GM12878 (cell line): ENCODE results near the gene MTA3. TPM values are rescaled to one million over a fixed set of nuclear protein-coding genes. Genes with fewer than 3 reads are reported as not detected.
A peak's percentile ranks its signal among the peaks of the same experiment; 100 is the strongest.

Source experiments
- ATAC-seq: fragments of 200-7000 bp; cut with Tn5 transposase; 3 replicates; pipeline ENCODE4 v1.9.1; 2020; ENCODE audit warnings: mild to moderate bottlenecking, moderate library complexity
- BruUV-seq: library from RNA; stranded (reverse); fragments of 400-500 nt; replicated peaks from 2 replicates; lab custom pipeline; 2021; lab: Mats Ljungman, UMichigan
- CTCF ChIA-PET: fragments of 300-600 bp; sonication (Branson Sonifier 250); formaldehyde crosslinking; extraction: SDS; loops from one replicate; lab custom pipeline; 2021; ENCODE audit warnings: inconsistent platforms; lab: Yijun Ruan, JAX
- POLR2A ChIA-PET: fragments of 350-600 bp; formaldehyde crosslinking; extraction: SDS; loops from one replicate; lab custom pipeline; 2021; ENCODE audit warnings: inconsistent platforms; lab: Charles Lee
- RAD21 ChIA-PET: fragments of 300-600 bp; sonication (Branson Sonifier 250); formaldehyde crosslinking; loops from one replicate; lab custom pipeline; 2023; ENCODE audit warnings: antibody characterized with exemption; ENCODE audit not compliant: unreplicated experiment; lab: Charles Lee
- SMC1A ChIA-PET: fragments of 300-600 bp; sonication (Branson Sonifier 250); formaldehyde crosslinking; loops from one replicate; lab custom pipeline; 2023; ENCODE audit not compliant: unreplicated experiment, uncharacterized antibody; lab: Charles Lee
- DNase-seq: peaks from one replicate; pipeline ENCODE4 v3.0.0-alpha.2; 2011; ENCODE audit warnings: low read depth, low spot score
- FAIRE-seq: peaks from 3 replicates; lab custom pipeline; 2011; peaks lifted over from hg19 to GRCh38; lab: Jason Lieb, UNC
- H2AFZ ChIP-seq: 2 replicates; pipeline ENCODE4 v1.6.0; 2011; ENCODE audit warnings: low read depth, low read length, control low read depth; ENCODE audit not compliant: control insufficient read depth
- H3K27ac ChIP-seq: 2 replicates; pipeline ENCODE4 v1.5.1; 2011; ENCODE audit warnings: control low read depth; ENCODE audit not compliant: control insufficient read depth, insufficient read depth
- H3K27me3 ChIP-seq, 2 experiments: replicated peaks in 1 of 2; 2 replicates each; pipeline versions ENCODE4 v1.6.0 to v1.6.1; 2011; ENCODE audit warnings: low read length in 1 of 2; ENCODE audit not compliant: control insufficient read depth in 2 of 2, insufficient read depth in 2 of 2
- H3K36me3 ChIP-seq, 2 experiments: 2 replicates each; pipeline ENCODE4 v1.5.1; 2011; ENCODE audit warnings: low read length in 1 of 2; ENCODE audit not compliant: control insufficient read depth in 2 of 2, insufficient read depth in 2 of 2
- H3K4me1 ChIP-seq: 2 replicates; pipeline ENCODE4 v1.6.1; 2011; ENCODE audit warnings: mild to moderate bottlenecking, low read length, moderate library complexity, mixed read lengths; ENCODE audit not compliant: control insufficient read depth, insufficient read depth
- H3K4me2 ChIP-seq: 2 replicates; pipeline ENCODE4 v1.6.0; 2011; ENCODE audit warnings: control low read depth; ENCODE audit not compliant: control insufficient read depth, insufficient read depth
- H3K4me3 ChIP-seq: fragments of 200-600 bp; sonication (generic); 2 replicates; pipeline ENCODE4 v1.5.1; 2016
- H3K79me2 ChIP-seq: 2 replicates; pipeline ENCODE4 v1.6.0; 2011; ENCODE audit warnings: low read length; ENCODE audit not compliant: control insufficient read depth, insufficient read depth
- H3K9ac ChIP-seq: 2 replicates; pipeline ENCODE4 v1.8.0; 2011; ENCODE audit warnings: low read length, control low read depth, mixed read lengths; ENCODE audit not compliant: control insufficient read depth, insufficient read depth
- H3K9me3 ChIP-seq: replicated peaks from 3 replicates; pipeline ENCODE4 v1.5.1; 2011; ENCODE audit warnings: mild to moderate bottlenecking, low read length; ENCODE audit not compliant: control insufficient read depth, insufficient read depth
- H4K20me1 ChIP-seq: 2 replicates; pipeline ENCODE4 v1.6.0; 2011; ENCODE audit not compliant: control insufficient read depth, insufficient read depth
- ASH2L ChIP-seq: fragments of 300-600, 200-600 bp; sonication (generic); IDR thresholded peaks from 2 replicates; pipeline ENCODE4 v1.6.1; 2017; ENCODE audit warnings: low read depth, mild to moderate bottlenecking, borderline replicate concordance
- CHD1 ChIP-seq: IDR thresholded peaks from 2 replicates; pipeline ENCODE4 v1.6.1; 2012; ENCODE audit warnings: low read depth, low read length, improper control_type of control experiment
- MTA3 ChIP-seq: IDR thresholded peaks from 2 replicates; pipeline ENCODE4 v1.6.1; 2012; ENCODE audit warnings: low read length, inconsistent platforms, borderline replicate concordance
- PBX3 ChIP-seq: IDR thresholded peaks from 2 replicates; pipeline ENCODE4 v1.6.1; 2011; ENCODE audit warnings: mild to moderate bottlenecking, low read depth, low read length, moderate library complexity; ENCODE audit not compliant: insufficient replicate concordance
- RELA ChIP-seq: fragments of 450-650 bp; IDR thresholded peaks from 2 replicates; pipeline ENCODE4 v1.8.0; 2014; ENCODE audit warnings: borderline replicate concordance; ENCODE audit not compliant: partially characterized antibody
- SUPT20H ChIP-seq: IDR thresholded peaks from 2 replicates; pipeline ENCODE4 v1.6.1; 2011; ENCODE audit warnings: low read depth, mild to moderate bottlenecking, low read length, moderate library complexity, borderline replicate concordance; ENCODE audit not compliant: control insufficient read depth
- ZNF217 ChIP-seq: fragments of 450-650 bp; IDR thresholded peaks from 2 replicates; pipeline ENCODE4 v1.6.1; 2017; ENCODE audit warnings: antibody characterized with exemption, mild to moderate bottlenecking
- ZNF24 ChIP-seq: fragments of 450-650 bp; IDR thresholded peaks from 2 replicates; pipeline ENCODE4 v1.6.1; 2017; ENCODE audit warnings: antibody characterized with exemption, mild to moderate bottlenecking
- WGBS: methylation state at CpG from one replicate; pipeline ENCODE4 v1.1.6; 2016; ENCODE audit warnings: low lambda C conversion rate; ENCODE audit not compliant: insufficient replicate concordance, insufficient coverage; ENCODE audit errors: missing lambda C conversion rate; 5-methylcytosine and 5-hydroxymethylcytosine counted together
- in situ Hi-C: fragments of 300-500 bp; cut with MboI; formaldehyde crosslinking; loops from 9 replicates; pipeline ENCODE4 v1.14.3; 2018; ENCODE audit warnings: mixed read lengths
- intact Hi-C: fragments of 100-400 bp; cut with micrococcal nuclease; formaldehyde crosslinking; loops from one replicate; pipeline ENCODE4 v1.14.2; 2022; ENCODE audit not compliant: unreplicated experiment
- polyA plus RNA-seq, 11 experiments: library from polyadenylated mRNA; depleted of rRNA in 4 of 11; unstranded in 6 of 11; stranded (reverse) in 5 of 11; fragments of >200 nt; fragmentation: Nextera tagmentation in 4 of 11; fragmentation: Illumina TruSeq in 1 of 11; extraction: Ambion mirVana in 4 of 11; extraction: Trizol in 1 of 11; gene quantifications; 1 replicate in 1 of 11; 2 replicates in 10 of 11; pipeline versions ENCODE4 v1.2.1 to v1.2.3, GENCODE V29; 2011 to 2016; ENCODE audit warnings: inconsistent platforms in 2 of 11, missing spikeins in 2 of 11, low read depth in 1 of 11
- total RNA-seq, 4 experiments: library from RNA; depleted of rRNA in 3 of 4; stranded (reverse); fragments of >200 nt in 3 of 4; fragmentation: Illumina TruSeq in 1 of 4; extraction: Trizol in 1 of 4; gene quantifications; 2 replicates each; pipeline versions ENCODE4 v1.2.1 to v1.2.3, GENCODE V29; 2013 to 2021

The MTA3 gene
- total and polyA plus RNA-seq, 10 of the 15 experiments (the other 5 are each of a cell fraction or from before 2014, with no cell fraction given): 17.6 to 45.5 (median 26.5) TPM

DNA sequence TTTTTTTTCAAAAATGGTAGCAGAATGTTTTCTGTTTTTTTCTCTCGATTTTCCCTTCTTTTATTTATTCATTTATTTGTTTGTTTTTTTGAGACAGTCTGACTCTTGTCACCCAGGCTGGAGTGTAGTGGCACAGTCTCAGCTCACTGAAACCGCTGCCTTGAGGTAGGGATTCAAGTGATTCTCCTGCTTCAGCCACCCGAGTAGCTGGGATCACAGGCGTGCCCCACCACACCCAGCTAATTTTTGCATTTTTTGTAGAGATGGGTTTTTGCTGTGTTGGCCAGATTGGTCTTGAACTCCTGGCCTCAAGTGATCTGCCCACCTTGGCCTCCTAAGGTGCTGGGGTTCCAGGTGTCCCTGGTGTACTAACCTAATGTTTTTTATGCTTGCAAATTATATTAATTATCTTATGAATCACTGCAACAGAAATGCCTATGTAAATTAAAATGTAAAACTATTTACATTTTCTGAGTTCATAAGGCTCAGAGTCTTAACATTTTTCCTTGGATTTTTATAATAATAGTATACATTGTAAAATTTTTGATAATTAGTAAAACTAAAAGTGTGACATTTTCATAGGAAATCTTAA lies 19.2 kb downstream of the MTA3 start (continued):
- no peak for TF ChIP-seq PBX3
- TF ChIP-seq RELA: no peak
- TF ChIP-seq ZNF217: no peak
- TF ChIP-seq ASH2L: no peak
- no peak for TF ChIP-seq SUPT20H

- Histone ChIP-seq H3K4me1 (no peaks in the 10 kb centered on the region), H3K27ac (no peak overlapping the region), H3K36me3 (peaks cover 0 to 2% of the 10 kb centered on the region in 2 experiments; a peak in 2 of 4 replicates), H3K4me2 (no peak overlapping the region), H3K9ac (no peak overlapping the region), H4K20me1 (no peaks in the 10 kb centered on the region), H3K79me2 (peaks cover 9% of the 10 kb centered on the region), H3K4me3 (no peak overlapping the region), H2AFZ (no peak overlapping the region), H3K9me3 (no peaks in the 10 kb centered on the region; the same call in 2 of the 3 replicates), H3K27me3 (no peaks in the 10 kb centered on the region)
- in situ Hi-C loops (no loop called here), intact Hi-C loops (no loop called here)
- ATAC-seq: no peak
- DNase-seq: no peak
- 100% methylated on average over 1 of the region's 1 CpG for WGBS
- POLR2A ChIA-PET: interaction anchor here (0.6 kb wide), 1 partner anchor 345 kb away, joined by 3 read pairs; no protein-coding TSS in a partner anchor
- SMC1A ChIA-PET: interaction anchor here (0.6 to 1.7 kb wide), 6 partner anchors 8 to 50 kb away, joined by 3 to 10 read pairs (median 4); no protein-coding TSS in a partner anchor
- CTCF ChIA-PET: interaction anchor here (0.9 to 1.7 kb wide), 4 partner anchors 9 to 75 kb away, joined by 3 to 5 read pairs (median 4); no protein-coding TSS in a partner anchor
- RAD21 ChIA-PET: interaction anchor here (0.5 to 1.5 kb wide), 6 partner anchors 9 to 187 kb away, joined by 3 to 6 read pairs (median 4); no protein-coding TSS in a partner anchor
- no peak for FAIRE-seq
- TF ChIP-seq ZNF24 (peak; percentile 71; the same call in 1 of the 2 replicates), CHD1 (no peak), MTA3 (no peak)
- TF ChIP-seq, all 136 proteins: peak for 1
- no TSS peak for BruUV-seq
These were observed 19.7 kb downstream of the MTA3 start for GRCh38 chr2:42588121-42588520.
